OCI-LY7 (cell line): ENCODE measurements around the gene CLSTN2. TPM values are rescaled to one million over a fixed set of nuclear protein-coding genes. Genes with fewer than 3 reads are reported as not detected.

Source experiments
- BruUV-seq: library from RNA; stranded (reverse); fragments of 400-500 nt; replicated peaks from 2 replicates; lab custom pipeline; 2021; lab: Mats Ljungman, UMichigan
- CTCF ChIA-PET: fragments of 300-600 bp; sonication (Branson Sonifier 250); formaldehyde crosslinking; loops from one replicate; lab custom pipeline; 2022; ENCODE audit warnings: antibody characterized with exemption; ENCODE audit not compliant: unreplicated experiment; lab: Charles Lee
- POLR2A ChIA-PET: fragments of 300-600 bp; sonication (Branson Sonifier 250); formaldehyde crosslinking; loops from one replicate; lab custom pipeline; 2022; ENCODE audit warnings: antibody characterized with exemption; lab: Charles Lee
- DNase-seq: peaks from one replicate; pipeline ENCODE4 v3.0.0-alpha.2; 2015; ENCODE audit warnings: low spot score
- H2AFZ ChIP-seq: fragments of 200-600 bp; sonication (generic), shearing (Covaris generic); 2 replicates; pipeline ENCODE4 v1.6.1; 2014; ENCODE audit warnings: mild to moderate bottlenecking, antibody characterized with exemption, low read length, moderate library complexity
- H3K27ac ChIP-seq: fragments of 200-600 bp; sonication (generic); 2 replicates; pipeline ENCODE4 v1.5.1; 2014; ENCODE audit warnings: mixed run types, low read depth, mild to moderate bottlenecking, moderate library complexity, low read length, inconsistent platforms; ENCODE audit not compliant: poor library complexity, severe bottlenecking
- H3K36me3 ChIP-seq: fragments of 200-600 bp; sonication (generic); 2 replicates; pipeline ENCODE4 v1.6.1; 2014; ENCODE audit warnings: mild to moderate bottlenecking, antibody characterized with exemption, low read length, moderate library complexity, mixed read lengths; ENCODE audit not compliant: insufficient read depth
- H3K4me1 ChIP-seq: fragments of 200-600 bp; sonication (generic); 2 replicates; pipeline ENCODE4 v1.5.1; 2014; ENCODE audit warnings: mild to moderate bottlenecking, low read length; ENCODE audit not compliant: insufficient read depth, poor library complexity, severe bottlenecking
- H3K4me2 ChIP-seq: fragments of 200-600 bp; sonication (generic); 2 replicates; pipeline ENCODE4 v1.6.1; 2014; ENCODE audit warnings: mild to moderate bottlenecking, low read length
- H3K4me3 ChIP-seq: fragments of 200-600 bp; sonication (generic); 2 replicates; pipeline ENCODE4 v1.5.1; 2014; ENCODE audit warnings: mild to moderate bottlenecking, low read depth, low read length; ENCODE audit not compliant: poor library complexity, severe bottlenecking
- H3K79me2 ChIP-seq: fragments of 200-600 bp; sonication (generic); 2 replicates; pipeline ENCODE4 v1.6.1; 2016; ENCODE audit warnings: low read depth, mild to moderate bottlenecking, low read length, moderate library complexity, mixed read lengths; ENCODE audit not compliant: insufficient read depth
- H3K9me2 ChIP-seq: fragments of 200-600 bp; sonication (generic); 2 replicates; pipeline ENCODE4 v1.6.1; 2016; ENCODE audit warnings: mild to moderate bottlenecking, low read length, mixed read lengths; ENCODE audit not compliant: insufficient read depth
- H3K9me3 ChIP-seq: fragments of 200-600 bp; sonication (generic); 2 replicates; pipeline ENCODE4 v1.6.1; 2014; ENCODE audit warnings: mild to moderate bottlenecking, mixed run types, low read length, mixed read lengths
- H4K20me1 ChIP-seq: fragments of 200-600 bp; sonication (generic); 2 replicates; pipeline ENCODE4 v1.6.1; 2014; ENCODE audit warnings: mild to moderate bottlenecking, antibody characterized with exemption, low read length, moderate library complexity, mixed read lengths; ENCODE audit not compliant: insufficient read depth
- EZH2phosphoT487 ChIP-seq: fragments of 200-600 bp; sonication (generic); IDR thresholded peaks from 2 replicates; pipeline ENCODE4 v1.6.1; 2018; ENCODE audit warnings: low read depth, borderline replicate concordance, mild to moderate bottlenecking, mixed run types, antibody characterized with exemption, low read length, moderate library complexity, mixed read lengths
- intact Hi-C: fragments of 100-400 bp; cut with micrococcal nuclease; formaldehyde crosslinking; loops from one replicate; pipeline ENCODE4 v1.10.0; 2022; ENCODE audit not compliant: unreplicated experiment
- total RNA-seq, 2 experiments: library from RNA; depleted of rRNA in 1 of 2; stranded (reverse); fragments of >200 nt in 1 of 2; shearing (Covaris generic) in 1 of 2; gene quantifications; 2 replicates each; pipeline ENCODE4 v1.2.3, GENCODE V29; 2014 to 2022
- TF ChIP-seq, protein P1 (sequence below): fragments of 200-600 bp; sonication (generic); conservative IDR thresholded peaks from 2 replicates; pipeline ENCODE4 v1.5.1; 2014; ENCODE audit warnings: mild to moderate bottlenecking, antibody characterized with exemption, low read length, moderate library complexity, mixed read lengths

The CLSTN2 gene
- total RNA-seq, 2 experiments from 2014 or later, result not detected

DNA sequence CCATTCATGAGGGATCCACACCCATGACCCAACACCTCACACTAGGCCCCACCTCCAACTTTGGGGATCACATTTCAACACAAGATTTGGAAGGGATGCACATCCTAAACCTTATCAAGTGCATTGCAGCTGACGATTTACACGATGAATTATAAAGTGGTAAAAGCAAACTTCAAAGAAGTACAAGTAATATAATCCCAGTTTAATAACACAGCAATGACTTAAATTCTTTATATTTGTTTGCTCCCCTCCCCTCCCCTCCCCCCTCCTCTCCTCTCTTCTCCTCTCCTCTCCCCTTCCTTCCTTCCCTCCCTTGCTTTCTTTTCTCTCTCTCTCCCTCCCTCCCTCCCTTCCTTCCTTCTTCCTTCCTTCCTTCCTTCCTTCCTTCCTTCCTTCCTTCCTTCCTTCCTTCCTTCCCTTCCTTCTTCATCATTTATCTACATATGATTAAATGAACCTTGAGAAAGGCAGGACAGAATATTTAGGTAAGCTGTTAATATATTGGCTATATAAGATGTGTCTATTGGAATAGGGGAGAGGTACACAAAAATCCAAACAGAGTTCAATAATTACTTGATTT is 46.3 kb upstream of the CLSTN2 start:
- no peaks in the 10 kb centered on the region for H3K79me2 ChIP-seq
- intact Hi-C loops, result no loop called here
- H3K4me2 ChIP-seq, result no peak overlapping the region
- no peaks in the 10 kb centered on the region for H3K4me1 ChIP-seq
- no peak overlapping the region for H3K4me3 ChIP-seq
- DNase-seq, result no peak
- ChIA-PET POLR2A (interaction anchor here (0.9 kb wide), 1 partner anchor 557 kb away, joined by 3 read pairs; no protein-coding TSS in a partner anchor), CTCF (no interaction called here)
- H3K36me3 ChIP-seq, result no peaks in the 10 kb centered on the region
- H3K9me3 ChIP-seq, result no peaks in the 10 kb centered on the region
- no peaks in the 10 kb centered on the region for H4K20me1 ChIP-seq
- H3K27ac ChIP-seq, result no peak overlapping the region
- no TSS peak for BruUV-seq
- TF ChIP-seq, protein P1, sequence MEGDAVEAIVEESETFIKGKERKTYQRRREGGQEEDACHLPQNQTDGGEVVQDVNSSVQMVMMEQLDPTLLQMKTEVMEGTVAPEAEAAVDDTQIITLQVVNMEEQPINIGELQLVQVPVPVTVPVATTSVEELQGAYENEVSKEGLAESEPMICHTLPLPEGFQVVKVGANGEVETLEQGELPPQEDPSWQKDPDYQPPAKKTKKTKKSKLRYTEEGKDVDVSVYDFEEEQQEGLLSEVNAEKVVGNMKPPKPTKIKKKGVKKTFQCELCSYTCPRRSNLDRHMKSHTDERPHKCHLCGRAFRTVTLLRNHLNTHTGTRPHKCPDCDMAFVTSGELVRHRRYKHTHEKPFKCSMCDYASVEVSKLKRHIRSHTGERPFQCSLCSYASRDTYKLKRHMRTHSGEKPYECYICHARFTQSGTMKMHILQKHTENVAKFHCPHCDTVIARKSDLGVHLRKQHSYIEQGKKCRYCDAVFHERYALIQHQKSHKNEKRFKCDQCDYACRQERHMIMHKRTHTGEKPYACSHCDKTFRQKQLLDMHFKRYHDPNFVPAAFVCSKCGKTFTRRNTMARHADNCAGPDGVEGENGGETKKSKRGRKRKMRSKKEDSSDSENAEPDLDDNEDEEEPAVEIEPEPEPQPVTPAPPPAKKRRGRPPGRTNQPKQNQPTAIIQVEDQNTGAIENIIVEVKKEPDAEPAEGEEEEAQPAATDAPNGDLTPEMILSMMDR, result no peak
- no peak for TF ChIP-seq EZH2phosphoT487
- H2AFZ ChIP-seq, result no peak overlapping the region
- H3K9me2 ChIP-seq, result no peaks in the 10 kb centered on the region

DNA sequence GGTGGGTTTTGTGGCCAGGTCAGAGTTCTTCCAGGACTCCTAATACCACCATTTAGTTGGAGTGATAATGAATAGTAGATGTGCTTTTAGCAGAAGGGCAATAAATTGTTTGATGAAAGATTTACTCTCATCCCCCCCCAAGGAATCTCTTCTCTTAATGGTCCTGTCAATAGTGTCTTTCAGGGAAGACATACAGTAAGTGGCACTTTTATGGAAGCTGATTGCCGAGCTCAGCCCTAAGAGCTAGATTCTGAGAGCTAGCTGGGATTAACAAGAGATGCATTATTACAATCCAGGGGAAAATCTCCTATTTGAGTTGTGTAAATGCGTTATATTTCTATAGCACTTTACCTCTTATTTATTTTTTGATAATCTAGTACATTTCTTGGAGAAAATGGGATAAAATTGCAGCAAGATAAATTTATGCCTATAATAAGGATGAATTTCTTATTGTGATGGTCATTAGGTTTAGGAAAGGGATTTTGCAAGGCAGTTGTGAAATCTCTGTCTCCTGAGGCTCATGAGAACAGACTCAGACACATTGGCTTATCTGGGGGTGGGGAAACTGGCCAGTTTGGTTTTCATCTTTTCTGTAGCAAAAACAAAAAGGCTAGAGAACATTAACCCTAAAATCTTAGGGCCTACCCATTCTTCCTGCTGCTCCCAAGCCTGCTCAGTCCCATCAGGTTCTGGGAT is 41.6 kb upstream of the CLSTN2 start:
- Histone ChIP-seq H3K4me3 (no peak overlapping the region), H2AFZ (no peak overlapping the region), H3K79me2 (no peaks in the 10 kb centered on the region), H3K27ac (no peak overlapping the region), H3K9me2 (no peaks in the 10 kb centered on the region), H3K36me3 (no peaks in the 10 kb centered on the region), H3K9me3 (no peaks in the 10 kb centered on the region), H3K4me1 (no peaks in the 10 kb centered on the region), H3K4me2 (no peak overlapping the region), H4K20me1 (no peaks in the 10 kb centered on the region)
- TF ChIP-seq, protein P1, result no peak
- no peak for TF ChIP-seq EZH2phosphoT487
- ChIA-PET POLR2A (no interaction called here), CTCF (no interaction called here)
- intact Hi-C loops, result no loop called here
- BruUV-seq, result no TSS peak
- DNase-seq, result no peak

GRCh38 chr3:139893963-139894642 is 40.9 kb upstream of the CLSTN2 start:
- Histone ChIP-seq H3K4me3 (no peak overlapping the region), H3K9me2 (no peaks in the 10 kb centered on the region), H3K27ac (no peak overlapping the region), H3K4me1 (no peaks in the 10 kb centered on the region), H3K9me3 (no peaks in the 10 kb centered on the region), H2AFZ (no peak overlapping the region), H3K79me2 (no peaks in the 10 kb centered on the region), H3K4me2 (no peak overlapping the region), H4K20me1 (no peaks in the 10 kb centered on the region), H3K36me3 (no peaks in the 10 kb centered on the region)
- intact Hi-C loops, result no loop called here
- ChIA-PET POLR2A (no interaction called here), CTCF (no interaction called here)
- TF ChIP-seq, protein P1, result no peak
- TF ChIP-seq EZH2phosphoT487, result no peak
- no peak for DNase-seq
- BruUV-seq, result no TSS peak
